Gastroesophageal sphincter (tissue), 4 donors: ENCODE data around the gene PRR15. TPM values are rescaled to one million over a fixed set of nuclear protein-coding genes. Genes with fewer than 3 reads are reported as not detected.

ENCODE experiments used
- ATAC-seq: fragments of 150-250 bp; one replicate; pipeline ENCODE4 v1.9.1; 2016; ENCODE audit warnings: mild to moderate bottlenecking, moderate library complexity
- H3K27ac ChIP-seq, 4 donors: fragments of 200-600 bp; sonication (generic) in 3 of 4; 1 replicate in 3 of 4; 2 replicates in 1 of 4; pipeline ENCODE4 v1.5.1; 2016 to 2019
- H3K27me3 ChIP-seq: fragments of 200-600 bp; sonication (generic); one replicate; pipeline ENCODE4 v1.5.1; 2019
- H3K36me3 ChIP-seq, 2 donors: fragments of 200-600 bp; sonication (generic); one replicate each; pipeline ENCODE4 v1.5.1; 2019; ENCODE audit warnings: control low read depth in 1 of 2
- H3K4me1 ChIP-seq, 3 donors: fragments of 200-600 bp; sonication (generic); 1 replicate in 2 of 3; 2 replicates in 1 of 3; pipeline ENCODE4 v1.5.1; 2016 to 2019; ENCODE audit warnings: control low read depth in 2 of 3
- H3K4me3 ChIP-seq, 2 donors: fragments of 200-600 bp; sonication (generic); one replicate each; pipeline ENCODE4 v1.5.1; 2019; ENCODE audit warnings: mild to moderate bottlenecking in 1 of 2, moderate library complexity in 1 of 2
- H3K9me3 ChIP-seq, 3 donors: fragments of 200-600 bp; sonication (generic); one replicate each; pipeline ENCODE4 v1.5.1; 2017 to 2019; ENCODE audit warnings: control low read depth in 2 of 3
- EP300 ChIP-seq: sonication (generic); formaldehyde crosslinking; IDR thresholded peaks from one replicate; pipeline ENCODE4 v1.6.1; 2017; ENCODE audit warnings: antibody characterized with exemption, mild to moderate bottlenecking
- POLR2A ChIP-seq, 2 donors: fragments of 450-650 bp; IDR thresholded peaks; one replicate each; pipeline ENCODE4 v1.6.1; 2017; ENCODE audit warnings: antibody characterized with exemption in 2 of 2, mild to moderate bottlenecking in 2 of 2, moderate library complexity in 1 of 2
- POLR2AphosphoS5 ChIP-seq: sonication (generic); formaldehyde crosslinking; IDR thresholded peaks from one replicate; pipeline ENCODE4 v1.6.1; 2017; ENCODE audit warnings: antibody characterized with exemption
- WGBS, 2 donors: methylation state at CpG; one replicate each; pipeline ENCODE4 v1.1.5; 2018; ENCODE audit warnings: low coverage in 1 of 2; 5-methylcytosine and 5-hydroxymethylcytosine counted together
- total RNA-seq, 4 donors: library from RNA; depleted of rRNA; stranded (reverse); fragments of >200 nt; gene quantifications; one replicate each; pipeline ENCODE4 v1.1.0, GENCODE V29; 2016
- TF ChIP-seq, protein P1 (sequence below), 4 experiments: fragments of 200-600 bp in 2 of 4; fragments of 450-650 bp in 2 of 4; sonication (generic) in 1 of 4; IDR thresholded peaks; one replicate each; pipeline ENCODE4 v1.5.1; 2017 to 2019; ENCODE audit warnings: antibody characterized with exemption in 4 of 4, mild to moderate bottlenecking in 2 of 4, moderate library complexity in 2 of 4

PRR15 gene
- total RNA-seq, 4 donors from 2014 or later = 0.35 TPM; not detected in 3

GRCh38 chr7:29596593-29597178 is 33.1 kb downstream of the PRR15 start:
- no peak overlapping the region for H3K27ac ChIP-seq
- ATAC-seq = peak; percentile 88
- WGBS, 2 donors = 16 to 47% methylated on average over 3 of the region's 3 CpGs
- no peaks in the 10 kb centered on the region for H3K4me1 ChIP-seq
- no peaks in the 10 kb centered on the region for H3K9me3 ChIP-seq
- no peaks in the 10 kb centered on the region for H3K36me3 ChIP-seq
- H3K4me3 ChIP-seq = no peak overlapping the region
- no peak for TF ChIP-seq EP300
- no peak for TF ChIP-seq POLR2A (IDR thresholded peaks at IDR 0.05)
- TF ChIP-seq, protein P1, sequence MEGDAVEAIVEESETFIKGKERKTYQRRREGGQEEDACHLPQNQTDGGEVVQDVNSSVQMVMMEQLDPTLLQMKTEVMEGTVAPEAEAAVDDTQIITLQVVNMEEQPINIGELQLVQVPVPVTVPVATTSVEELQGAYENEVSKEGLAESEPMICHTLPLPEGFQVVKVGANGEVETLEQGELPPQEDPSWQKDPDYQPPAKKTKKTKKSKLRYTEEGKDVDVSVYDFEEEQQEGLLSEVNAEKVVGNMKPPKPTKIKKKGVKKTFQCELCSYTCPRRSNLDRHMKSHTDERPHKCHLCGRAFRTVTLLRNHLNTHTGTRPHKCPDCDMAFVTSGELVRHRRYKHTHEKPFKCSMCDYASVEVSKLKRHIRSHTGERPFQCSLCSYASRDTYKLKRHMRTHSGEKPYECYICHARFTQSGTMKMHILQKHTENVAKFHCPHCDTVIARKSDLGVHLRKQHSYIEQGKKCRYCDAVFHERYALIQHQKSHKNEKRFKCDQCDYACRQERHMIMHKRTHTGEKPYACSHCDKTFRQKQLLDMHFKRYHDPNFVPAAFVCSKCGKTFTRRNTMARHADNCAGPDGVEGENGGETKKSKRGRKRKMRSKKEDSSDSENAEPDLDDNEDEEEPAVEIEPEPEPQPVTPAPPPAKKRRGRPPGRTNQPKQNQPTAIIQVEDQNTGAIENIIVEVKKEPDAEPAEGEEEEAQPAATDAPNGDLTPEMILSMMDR (IDR thresholded peaks at IDR 0.05) = no peak
- TF ChIP-seq POLR2AphosphoS5 = no peak
- H3K27me3 ChIP-seq = no peaks in the 10 kb centered on the region

- ATAC-seq = no peak
- H3K27ac ChIP-seq = no peak overlapping the region
- H3K27me3 ChIP-seq = no peaks in the 10 kb centered on the region
- no peaks in the 10 kb centered on the region for H3K9me3 ChIP-seq
- no peak overlapping the region for H3K4me3 ChIP-seq
- TF ChIP-seq EP300 (no peak), POLR2A (IDR thresholded peaks at IDR 0.05) (no peak), POLR2AphosphoS5 (no peak)
- TF ChIP-seq, protein P1 (IDR thresholded peaks at IDR 0.05) = no peak
- no peaks in the 10 kb centered on the region for H3K36me3 ChIP-seq
- no peaks in the 10 kb centered on the region for H3K4me1 ChIP-seq
- WGBS, 2 donors = 90 to 96% methylated on average over 2 of the region's 2 CpGs
These were observed 33.6 kb downstream of the PRR15 start for GRCh38 chr7:29597266-29597665.

GRCh38 chr7:29598137-29598536 is 34.5 kb downstream of the PRR15 start:
- ATAC-seq = no peak
- 94 to 96% methylated on average over 3 of the region's 3 CpGs for WGBS, 2 donors
- H3K27ac ChIP-seq = no peak overlapping the region
- no peaks in the 10 kb centered on the region for H3K9me3 ChIP-seq
- TF ChIP-seq, protein P1 (IDR thresholded peaks at IDR 0.05) = no peak
- TF ChIP-seq EP300 (no peak), POLR2A (IDR thresholded peaks at IDR 0.05) (no peak), POLR2AphosphoS5 (no peak)
- H3K4me3 ChIP-seq = no peak overlapping the region
- H3K36me3 ChIP-seq = no peaks in the 10 kb centered on the region
- no peaks in the 10 kb centered on the region for H3K27me3 ChIP-seq
- H3K4me1 ChIP-seq = no peaks in the 10 kb centered on the region

- TF ChIP-seq EP300 = no peak
- TF ChIP-seq, protein P1 (IDR thresholded peaks at IDR 0.05) = no peak
- TF ChIP-seq POLR2AphosphoS5 = no peak
- TF ChIP-seq POLR2A (IDR thresholded peaks at IDR 0.05) = no peak
- no peaks in the 10 kb centered on the region for H3K9me3 ChIP-seq
- 71 to 88% methylated on average over 5 to 7 of the region's 8 CpGs for WGBS, 2 donors
These were observed 35.0 kb downstream of the PRR15 start for GRCh38 chr7:29598613-29599012.

GRCh38 chr7:29599026-29599425 is 35.4 kb downstream of the PRR15 start:
- ATAC-seq = no peak
- WGBS, 2 donors = 67 to 91% methylated on average over 1 to 2 of the region's 2 CpGs

More at GRCh38 chr7:29598613-29599012, 35.0 kb downstream of the PRR15 start:
- H3K4me1 ChIP-seq = no peaks in the 10 kb centered on the region
- no peaks in the 10 kb centered on the region for H3K36me3 ChIP-seq
- H3K4me3 ChIP-seq = no peak overlapping the region
- H3K27me3 ChIP-seq = no peaks in the 10 kb centered on the region
- ATAC-seq = no peak
- no peak overlapping the region for H3K27ac ChIP-seq

More at GRCh38 chr7:29599026-29599425, 35.4 kb downstream of the PRR15 start:
- TF ChIP-seq EP300 (no peak), POLR2AphosphoS5 (no peak), POLR2A (IDR thresholded peaks at IDR 0.05) (no peak)
- TF ChIP-seq, protein P1 (IDR thresholded peaks at IDR 0.05) = no peak
- no peaks in the 10 kb centered on the region for H3K4me1 ChIP-seq
- no peaks in the 10 kb centered on the region for H3K27me3 ChIP-seq
- no peak overlapping the region for H3K27ac ChIP-seq
- H3K36me3 ChIP-seq = no peaks in the 10 kb centered on the region
- no peak overlapping the region for H3K4me3 ChIP-seq
- no peaks in the 10 kb centered on the region for H3K9me3 ChIP-seq
